IPS-NIHi7 (cell line): Measurements from ENCODE around the gene EP300.
"Not testable (repeated sequence)": the region's sequence is repeated elsewhere in the genome, so short reads cannot be mapped to it uniquely, and the experiment has no call there.

Experiments used
- DNase-seq: peaks from one replicate; pipeline ENCODE4 v3.0.0; 2012; ENCODE audit warnings: mixed read lengths; ENCODE audit errors: extremely low spot score

The EP300 gene

GRCh38 chr22:41092023-41092817, at the start of gene EP300:
TSS of gene EP300 (plus strand) at chr22:41092592. CDS start at chr22:41093005, 413 bp downstream.
- DNase-seq = peak; percentile 70

- DNase-seq = no peak
Observed at GRCh38 chr22:41043722-41044121, 48.7 kb upstream of the EP300 start.

- not testable (repeated sequence) for DNase-seq
Observed at GRCh38 chr22:41045575-41045974, 46.8 kb upstream of the EP300 start.

- DNase-seq = no peak
Observed at GRCh38 chr22:41047801-41048211, 44.6 kb upstream of the EP300 start.

- DNase-seq = not testable (repeated sequence)
Observed at GRCh38 chr22:41048345-41048744, 44.0 kb upstream of the EP300 start.

GRCh38 chr22:41048791-41049717, 43.3 kb upstream of the EP300 start:
- peak; percentile 81 for DNase-seq

- DNase-seq = not testable (repeated sequence)
Observed at GRCh38 chr22:41049795-41050194, 42.6 kb upstream of the EP300 start.

GRCh38 chr22:41050883-41051282, 41.5 kb upstream of the EP300 start:
- no peak for DNase-seq

GRCh38 chr22:41052661-41053490, 39.5 kb upstream of the EP300 start:
- DNase-seq = no peak

- DNase-seq = no peak
Observed at GRCh38 chr22:41057076-41057475, 35.3 kb upstream of the EP300 start.

GRCh38 chr22:41062146-41062545, 30.2 kb upstream of the EP300 start:
- DNase-seq = peak; percentile 49

GRCh38 chr22:41064326-41064725, 28.1 kb upstream of the EP300 start:
- DNase-seq = not testable (repeated sequence)

- DNase-seq = not testable (repeated sequence)
Observed at GRCh38 chr22:41066341-41066740, 26.1 kb upstream of the EP300 start.

GRCh38 chr22:41067968-41068367, 24.4 kb upstream of the EP300 start:
- DNase-seq = not testable (repeated sequence)

- DNase-seq = no peak
Observed at GRCh38 chr22:41070665-41071331, 21.6 kb upstream of the EP300 start.

- DNase-seq = no peak
Observed at GRCh38 chr22:41074061-41074460, 18.3 kb upstream of the EP300 start.

- no peak for DNase-seq
Observed at GRCh38 chr22:41074466-41074865, 17.9 kb upstream of the EP300 start.

GRCh38 chr22:41074941-41075710, 17.3 kb upstream of the EP300 start:
- DNase-seq = no peak

- no peak for DNase-seq
Observed at GRCh38 chr22:41075946-41076345, 16.4 kb upstream of the EP300 start.

- DNase-seq = no peak
Observed at GRCh38 chr22:41076857-41077256, 15.5 kb upstream of the EP300 start.
